ENCODE results near the gene TUBB4B. TPM values are rescaled to one million over a fixed set of nuclear protein-coding genes. Genes with fewer than 3 reads are reported as not detected.

The TUBB4B gene
- total and polyA plus RNA-seq, 2 of the 4 experiments (the other 2 are of a cell fraction) = 237 to 529 TPM

DNA sequence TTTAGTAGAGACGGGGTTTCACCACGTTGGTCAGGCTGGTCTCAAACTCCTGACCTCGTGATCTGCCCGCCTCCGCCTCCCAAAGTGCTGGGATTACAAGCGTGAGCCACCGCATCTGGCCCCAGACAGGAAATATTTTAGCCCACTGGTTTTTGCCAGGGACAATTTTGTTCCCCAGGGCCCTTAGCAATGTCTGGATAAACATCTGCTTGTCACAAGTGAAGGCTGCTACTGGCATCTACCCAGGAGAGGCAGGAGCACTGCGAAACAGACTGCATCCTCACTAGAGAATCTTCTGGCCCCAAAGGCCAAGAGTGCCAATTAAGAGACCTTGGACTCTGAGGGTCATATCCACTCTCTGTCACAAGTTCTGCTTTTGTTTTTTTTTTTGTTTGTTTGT is 38.1 kb upstream of the TUBB4B start:
- DNase-seq (no peak), ATAC-seq (ENCODE audit: low read depth) (no peak)
- H3K79me1 ChIP-seq (ENCODE audit: low read depth in 1 of 2, low read length in 2 of 2) = peaks cover 47 to 81% of the 10 kb centered on the region in 2 experiments
- H2AFZ ChIP-seq (replicated peaks; ENCODE audit: low read length, poor library complexity) = no peak overlapping the region
- dilution Hi-C loops (cut with HindIII; ENCODE audit: low sequenced_read_pairs, unreplicated experiment) = no loop called here
- no peak overlapping the region for H3K27ac ChIP-seq (ENCODE audit: insufficient read depth, low read length)
- H4K5ac ChIP-seq (ENCODE audit: low read depth, low read length) = no peak overlapping the region
- H3K18ac ChIP-seq (ENCODE audit: low read depth, low read length) = no peak overlapping the region
- no peaks in the 10 kb centered on the region for H3K9me3 ChIP-seq (ENCODE audit: control insufficient read depth, insufficient read depth, low read length)
- H3K9me1 ChIP-seq (ENCODE audit: insufficient read depth, low read length) = 0 out of 2 replicates have a peak, but pooled peaks cover 2% of the 10 kb centered on the region
- no peak overlapping the region for H3K4ac ChIP-seq (ENCODE audit: low read depth, low read length)
- no TSS peak for BruUV-seq (replicated peaks)
- H2AK5ac ChIP-seq (ENCODE audit: low read depth, low read length) = no peak overlapping the region
- H3K4me1 ChIP-seq (ENCODE audit: control insufficient read depth, insufficient read depth, low read length) = peaks cover 24% of the 10 kb centered on the region
- no peak overlapping the region for H3K14ac ChIP-seq (replicated peaks; ENCODE audit: low read depth, low read length)
- ChIA-PET CTCF (no interaction called here), POLR2A (ENCODE audit: unreplicated experiment) (no interaction called here)
- in situ Hi-C loops (cut with MboI; ENCODE audit: low sequenced_read_pairs) = no loop called here
- H3K23ac ChIP-seq (ENCODE audit: low read depth, low read length) = no peak overlapping the region
- WGBS, 2 experiments (ENCODE audit: extremely low coverage in 2 of 2, insufficient read length in 1 of 2) = 89% methylated on average over 7 of the region's 8 CpGs; no CpG with 5 or more reads in 1 of the 2 experiments
- H3K56ac ChIP-seq (ENCODE audit: extremely low read depth, insufficient read depth, low read length) = no peak overlapping the region
- peaks cover 25% of the 10 kb centered on the region for H4K20me1 ChIP-seq (ENCODE audit: insufficient read depth, low read length)
- no peak overlapping the region for H3K4me2 ChIP-seq (ENCODE audit: low read depth, low read length)
- H2BK20ac ChIP-seq (ENCODE audit: low read depth, low read length) = no peak overlapping the region
- no peak overlapping the region for H2BK15ac ChIP-seq (ENCODE audit: low read depth, low read length)
- no peak overlapping the region for H3K9ac ChIP-seq (ENCODE audit: low read depth, low read length)
- no peak overlapping the region for H3K4me3 ChIP-seq (ENCODE audit: insufficient read depth, low read depth, low read length)
- H2AK9ac ChIP-seq (replicated peaks; ENCODE audit: low read depth, low read length, poor library complexity) = no peak overlapping the region
- intact Hi-C loops (cut with micrococcal nuclease) = no loop called here
- H2BK120ac ChIP-seq (ENCODE audit: low read depth, low read length) = no peak overlapping the region
- no peaks in the 10 kb centered on the region for H3K27me3 ChIP-seq (ENCODE audit: control insufficient read depth, insufficient read depth, low read length)
- no peak for TF ChIP-seq CHD1 (IDR thresholded peaks at IDR 0.05; ENCODE audit: low read depth, low read length)
- no peak for TF ChIP-seq USF2 (IDR thresholded peaks at IDR 0.05; ENCODE audit: low read depth, low read length)
- TF ChIP-seq, protein P1, sequence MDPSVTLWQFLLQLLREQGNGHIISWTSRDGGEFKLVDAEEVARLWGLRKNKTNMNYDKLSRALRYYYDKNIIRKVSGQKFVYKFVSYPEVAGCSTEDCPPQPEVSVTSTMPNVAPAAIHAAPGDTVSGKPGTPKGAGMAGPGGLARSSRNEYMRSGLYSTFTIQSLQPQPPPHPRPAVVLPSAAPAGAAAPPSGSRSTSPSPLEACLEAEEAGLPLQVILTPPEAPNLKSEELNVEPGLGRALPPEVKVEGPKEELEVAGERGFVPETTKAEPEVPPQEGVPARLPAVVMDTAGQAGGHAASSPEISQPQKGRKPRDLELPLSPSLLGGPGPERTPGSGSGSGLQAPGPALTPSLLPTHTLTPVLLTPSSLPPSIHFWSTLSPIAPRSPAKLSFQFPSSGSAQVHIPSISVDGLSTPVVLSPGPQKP (IDR thresholded peaks at IDR 0.05; ENCODE audit: borderline replicate concordance, low read depth, low read length) = no peak
- TF ChIP-seq RCOR1 (IDR thresholded peaks at IDR 0.05; ENCODE audit: insufficient replicate concordance, low read length) = no peak
- TF ChIP-seq FOS (IDR thresholded peaks at IDR 0.05; ENCODE audit: low read depth, low read length) = no peak
- no peak for TF ChIP-seq RAD21 (IDR thresholded peaks at IDR 0.05; ENCODE audit: low read length)
- no peak for TF ChIP-seq SMC3 (IDR thresholded peaks at IDR 0.05; ENCODE audit: low read depth, low read length)
- TF ChIP-seq, protein P2, sequence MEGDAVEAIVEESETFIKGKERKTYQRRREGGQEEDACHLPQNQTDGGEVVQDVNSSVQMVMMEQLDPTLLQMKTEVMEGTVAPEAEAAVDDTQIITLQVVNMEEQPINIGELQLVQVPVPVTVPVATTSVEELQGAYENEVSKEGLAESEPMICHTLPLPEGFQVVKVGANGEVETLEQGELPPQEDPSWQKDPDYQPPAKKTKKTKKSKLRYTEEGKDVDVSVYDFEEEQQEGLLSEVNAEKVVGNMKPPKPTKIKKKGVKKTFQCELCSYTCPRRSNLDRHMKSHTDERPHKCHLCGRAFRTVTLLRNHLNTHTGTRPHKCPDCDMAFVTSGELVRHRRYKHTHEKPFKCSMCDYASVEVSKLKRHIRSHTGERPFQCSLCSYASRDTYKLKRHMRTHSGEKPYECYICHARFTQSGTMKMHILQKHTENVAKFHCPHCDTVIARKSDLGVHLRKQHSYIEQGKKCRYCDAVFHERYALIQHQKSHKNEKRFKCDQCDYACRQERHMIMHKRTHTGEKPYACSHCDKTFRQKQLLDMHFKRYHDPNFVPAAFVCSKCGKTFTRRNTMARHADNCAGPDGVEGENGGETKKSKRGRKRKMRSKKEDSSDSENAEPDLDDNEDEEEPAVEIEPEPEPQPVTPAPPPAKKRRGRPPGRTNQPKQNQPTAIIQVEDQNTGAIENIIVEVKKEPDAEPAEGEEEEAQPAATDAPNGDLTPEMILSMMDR (conservative IDR thresholded peaks at IDR 0.05; ENCODE audit: low read depth, low read length) = no peak
- TF ChIP-seq MAFK (IDR thresholded peaks at IDR 0.05; ENCODE audit: low read depth, low read length) = no peak
- no peak for TF ChIP-seq POLR2A (IDR thresholded peaks at IDR 0.05; ENCODE audit: low read depth, low read length)
- TF ChIP-seq RFX5 (IDR thresholded peaks at IDR 0.05; ENCODE audit: low read depth, low read length) = no peak
- TF ChIP-seq CEBPB (IDR thresholded peaks at IDR 0.05; ENCODE audit: low read depth, low read length) = no peak
- no peak for TF ChIP-seq MAZ (IDR thresholded peaks at IDR 0.05; ENCODE audit: borderline replicate concordance, low read depth, low read length)
- H4K91ac ChIP-seq (ENCODE audit: insufficient read depth, low read depth, low read length) = no peak overlapping the region
- H4K8ac ChIP-seq (ENCODE audit: low read depth in 2 of 2, low read length in 2 of 2) = no peak overlapping the region
- H3K36me3 ChIP-seq (ENCODE audit: control insufficient read depth, insufficient read depth, low read length) = peaks cover 5% of the 10 kb centered on the region
- H2BK5ac ChIP-seq (ENCODE audit: low read depth, low read length, poor library complexity, severe bottlenecking) = no peak overlapping the region

Data from IMR-90 (cell line).